Activated T-helper 2 cell treated with anti-CD3 and anti-CD28 coated beads, Interferon-gamma antibody, Interleukin-2, Interleukin-4, amounts not matched to agents 10 μg/mL and 5 μg/mL and 100 μg/mL, durations not matched to agents 14 hours and 24 hours and 36 hours (primary cell): ENCODE measurements around the gene SPATA6L. TPM values are rescaled to one million over a fixed set of nuclear protein-coding genes. Genes with fewer than 3 reads are reported as not detected.
"Not testable (repeated sequence)": the region's sequence is repeated elsewhere in the genome, so short reads cannot be mapped to it uniquely, and the experiment has no call there.

ENCODE experiments used
- DNase-seq: peaks from one replicate; pipeline ENCODE4 v3.0.0; 2021; ENCODE audit warnings: low spot score
- H3K27ac Mint-ChIP-seq: one replicate; pipeline ENCODE4 v1.8.0; 2021; ENCODE audit warnings: mixed read lengths
- H3K27me3 Mint-ChIP-seq: one replicate; pipeline ENCODE4 v1.8.0; 2021; ENCODE audit warnings: low read depth, mixed read lengths
- H3K36me3 Mint-ChIP-seq: one replicate; pipeline ENCODE4 v1.8.0; 2021; ENCODE audit warnings: low read depth, mixed read lengths
- H3K4me1 Mint-ChIP-seq: one replicate; pipeline ENCODE4 v1.8.0; 2021; ENCODE audit warnings: low read depth, mixed read lengths
- H3K4me3 Mint-ChIP-seq: one replicate; pipeline ENCODE4 v1.8.0; 2021; ENCODE audit warnings: low read depth, mild to moderate bottlenecking, moderate library complexity, mixed read lengths
- H3K9me3 Mint-ChIP-seq: one replicate; pipeline ENCODE4 v1.8.0; 2021; ENCODE audit warnings: mixed read lengths
- intact Hi-C: fragments of 100-400 bp; cut with micrococcal nuclease; formaldehyde crosslinking; loops from one replicate; pipeline ENCODE4 v1.15.1; 2023
- total RNA-seq: library from RNA; stranded (reverse); gene quantifications from 2 replicates; pipeline ENCODE4 v1.2.3, GENCODE V29; 2022

SPATA6L gene
- total RNA-seq, 1 donor from 2014 or later = 0.68 TPM

DNA sequence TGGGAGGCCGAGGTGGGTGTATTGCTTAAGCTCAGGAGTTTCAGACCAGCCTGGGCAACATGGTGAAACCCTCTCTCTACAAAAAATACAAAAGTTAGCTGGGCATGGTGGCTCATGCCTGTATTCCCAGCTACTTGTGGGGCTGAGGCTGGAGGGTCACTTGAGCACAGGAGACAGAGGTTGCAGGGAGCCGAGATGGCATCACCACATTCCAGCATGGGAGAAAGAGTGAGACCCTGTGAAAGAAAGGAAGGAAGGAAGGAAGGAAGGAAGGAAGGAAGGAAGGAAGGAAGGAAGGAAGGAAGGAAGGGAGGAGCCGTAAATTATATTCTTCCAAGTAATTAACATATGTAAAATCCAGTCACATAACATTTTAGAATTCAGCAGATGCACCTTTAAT, 10.1 kb downstream of the SPATA6L start:
- H3K36me3 Mint-ChIP-seq, H3K4me3 Mint-ChIP-seq, H3K9me3 Mint-ChIP-seq, DNase-seq, intact Hi-C loops, H3K27ac Mint-ChIP-seq: not testable (repeated sequence)
- Mint-ChIP-seq H3K4me1 (peaks cover 12% of the 10 kb centered on the region), H3K27me3 (peaks cover 22% of the 10 kb centered on the region)

DNA sequence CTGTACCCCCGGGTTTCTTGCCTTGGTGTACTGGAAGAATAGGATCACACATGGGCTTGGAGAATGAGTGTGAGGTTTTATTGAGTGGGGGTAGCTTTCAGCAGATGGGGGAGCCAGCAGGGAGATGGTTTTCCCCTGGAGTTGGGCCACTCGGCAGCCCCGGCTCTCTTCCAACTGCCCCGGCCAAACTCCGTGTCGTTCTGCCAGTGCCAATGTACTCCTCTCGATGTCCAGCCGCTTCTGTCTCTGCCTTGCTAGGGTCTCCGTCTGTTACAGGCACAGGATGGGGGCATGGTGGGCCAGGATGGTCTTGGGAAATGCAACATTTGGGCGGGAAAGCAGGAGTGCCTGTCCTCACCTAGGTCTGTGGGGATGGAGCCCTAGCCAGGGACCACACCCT, 11.7 kb downstream of the SPATA6L start:
- intact Hi-C loops = no loop called here
- no peak for DNase-seq
- Mint-ChIP-seq H3K27ac (no peak overlapping the region), H3K4me3 (no peak overlapping the region), H3K27me3 (peaks cover 25% of the 10 kb centered on the region), H3K36me3 (no peaks in the 10 kb centered on the region), H3K9me3 (no peaks in the 10 kb centered on the region), H3K4me1 (peaks cover 12% of the 10 kb centered on the region)

DNA sequence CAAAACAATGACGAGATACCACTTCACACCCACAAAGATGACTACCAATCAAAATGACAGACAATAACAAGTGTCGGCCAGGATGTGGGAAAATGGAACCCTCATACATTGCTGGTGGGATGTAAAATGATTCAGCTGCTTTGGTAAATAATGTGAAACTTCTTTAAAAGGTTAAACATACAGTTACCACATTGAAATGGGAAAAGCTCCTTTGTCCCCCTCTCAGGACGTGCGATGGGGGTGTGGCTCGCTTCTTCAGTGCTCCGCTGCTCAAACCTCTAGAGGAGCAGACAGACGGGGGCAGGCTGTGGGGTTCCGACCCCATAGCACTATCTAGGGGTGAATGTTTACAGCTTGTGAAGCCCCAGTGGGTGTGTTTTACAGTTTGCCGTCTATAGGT, 12.2 kb downstream of the SPATA6L start:
- no peak overlapping the region for H3K4me3 Mint-ChIP-seq
- no peaks in the 10 kb centered on the region for H3K36me3 Mint-ChIP-seq
- H3K9me3 Mint-ChIP-seq = no peaks in the 10 kb centered on the region
- H3K4me1 Mint-ChIP-seq = peaks cover 12% of the 10 kb centered on the region
- no peak overlapping the region for H3K27ac Mint-ChIP-seq
- no peak for DNase-seq
- intact Hi-C loops = no loop called here
- H3K27me3 Mint-ChIP-seq = peaks cover 20% of the 10 kb centered on the region

DNA sequence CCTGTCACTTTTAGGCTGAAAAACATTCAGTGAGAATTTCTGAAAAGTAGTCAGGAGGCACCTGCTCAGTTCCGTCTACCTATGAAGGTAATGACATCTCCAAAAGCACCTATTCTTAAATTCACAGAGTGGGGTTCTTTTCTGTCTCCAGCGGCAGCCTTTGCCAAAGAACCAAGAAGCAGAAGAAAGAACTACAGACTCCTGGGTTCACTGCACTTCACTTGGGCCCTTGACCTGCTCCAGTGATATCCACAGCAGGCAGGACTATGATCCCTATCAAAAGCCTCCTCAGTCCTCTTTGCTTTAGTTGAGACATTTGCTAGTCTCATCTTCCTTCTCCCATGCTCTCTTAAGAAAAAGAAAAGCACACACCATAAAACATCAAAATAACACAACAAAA, 23.9 kb downstream of the SPATA6L start:
- Mint-ChIP-seq H3K27me3 (peaks cover 2% of the 10 kb centered on the region), H3K4me1 (no peaks in the 10 kb centered on the region), H3K27ac (no peak overlapping the region), H3K4me3 (no peak overlapping the region), H3K36me3 (no peaks in the 10 kb centered on the region), H3K9me3 (no peaks in the 10 kb centered on the region)
- no peak for DNase-seq
- intact Hi-C loops = no loop called here

DNA sequence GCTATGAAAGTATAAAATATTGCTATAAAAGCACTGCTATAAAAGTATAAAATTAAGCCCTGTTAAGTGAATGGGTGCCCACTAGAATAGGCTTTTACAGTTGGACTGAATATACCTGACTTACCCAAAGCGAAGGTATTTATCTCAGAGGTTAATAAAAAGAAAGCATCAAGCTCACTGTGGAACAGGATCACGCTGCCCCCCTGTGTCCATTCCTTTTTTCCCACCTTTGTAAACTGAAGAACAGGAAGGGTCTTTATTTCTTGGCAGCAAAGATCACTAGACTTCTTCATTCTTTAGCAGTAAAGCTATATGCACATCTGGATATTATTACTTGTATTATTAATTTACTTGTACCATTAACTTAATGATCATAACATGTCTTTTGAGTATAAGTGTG, 26.3 kb downstream of the SPATA6L start:
- DNase-seq = no peak
- no peak overlapping the region for H3K27ac Mint-ChIP-seq
- intact Hi-C loops = loop anchor here (2.0 kb wide), 1 partner anchor 257 kb away; no protein-coding TSS in a partner anchor
- no peaks in the 10 kb centered on the region for H3K4me1 Mint-ChIP-seq
- no peaks in the 10 kb centered on the region for H3K9me3 Mint-ChIP-seq
- no peaks in the 10 kb centered on the region for H3K36me3 Mint-ChIP-seq
- no peak overlapping the region for H3K4me3 Mint-ChIP-seq
- H3K27me3 Mint-ChIP-seq = peaks cover 9% of the 10 kb centered on the region

DNA sequence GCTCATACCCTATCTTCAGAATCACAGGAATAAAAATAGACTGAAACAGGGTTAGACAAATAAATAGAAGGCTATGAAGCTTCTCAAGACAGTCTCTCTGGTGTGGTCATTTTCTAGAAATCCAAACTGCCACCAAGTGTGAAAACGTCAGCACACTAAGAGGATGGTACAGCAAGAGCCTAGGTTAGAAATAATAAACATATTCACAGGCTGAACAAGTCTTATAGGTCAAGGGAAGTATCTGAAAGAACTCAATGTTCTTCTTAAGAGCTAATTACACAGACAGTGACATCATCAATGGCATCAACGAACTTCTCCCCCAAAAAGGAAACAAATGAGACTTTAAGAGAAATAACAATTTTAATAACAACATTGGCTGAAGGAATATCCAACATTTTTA, 26.9 kb downstream of the SPATA6L start:
- no peaks in the 10 kb centered on the region for H3K36me3 Mint-ChIP-seq
- no peak for DNase-seq
- no peaks in the 10 kb centered on the region for H3K4me1 Mint-ChIP-seq
- H3K27ac Mint-ChIP-seq = no peak overlapping the region
- no peak overlapping the region for H3K4me3 Mint-ChIP-seq
- intact Hi-C loops = no loop called here
- no peaks in the 10 kb centered on the region for H3K9me3 Mint-ChIP-seq
- peaks cover 13% of the 10 kb centered on the region for H3K27me3 Mint-ChIP-seq

DNA sequence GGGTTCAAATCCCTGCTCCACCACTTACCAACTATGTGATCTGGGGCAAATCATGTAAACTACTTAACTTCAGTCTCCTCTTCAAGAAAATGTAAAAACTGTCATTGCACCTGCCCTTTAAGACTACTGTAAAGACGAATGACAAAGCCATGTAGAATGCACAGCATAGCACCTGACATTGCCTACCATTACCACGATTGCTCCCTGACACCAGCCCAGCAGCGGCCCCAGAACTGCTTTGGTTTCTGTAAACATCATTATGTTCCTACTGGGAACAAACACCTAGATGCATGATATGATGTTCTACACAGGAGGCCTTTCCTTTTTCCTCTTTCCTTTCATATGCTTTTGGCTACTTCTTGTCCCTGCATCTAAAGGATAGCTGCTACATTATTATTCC, 27.3 kb downstream of the SPATA6L start:
- Mint-ChIP-seq H3K4me1 (no peaks in the 10 kb centered on the region), H3K27ac (no peak overlapping the region), H3K9me3 (no peaks in the 10 kb centered on the region), H3K4me3 (no peak overlapping the region), H3K27me3 (peaks cover 13% of the 10 kb centered on the region), H3K36me3 (no peaks in the 10 kb centered on the region)
- no peak for DNase-seq
- intact Hi-C loops = no loop called here

DNA sequence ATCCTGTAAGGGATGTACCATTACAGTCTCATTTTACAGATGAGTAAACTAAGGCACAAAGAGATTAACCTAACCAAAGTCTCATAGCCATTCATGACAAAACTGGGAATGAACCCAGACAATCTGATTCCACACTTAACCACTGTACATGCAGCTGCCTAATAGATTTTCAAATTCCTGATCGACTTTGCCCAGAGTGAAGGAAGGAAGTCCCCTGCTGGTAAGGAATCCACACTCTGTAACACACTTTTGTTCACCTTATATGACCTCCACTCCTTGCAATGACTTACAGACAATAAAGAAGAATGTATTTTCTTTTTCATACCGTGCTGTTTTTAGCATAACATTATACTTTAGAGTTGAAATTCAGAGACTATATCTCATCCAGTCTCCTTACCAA, 35.4 kb downstream of the SPATA6L start:
- no peaks in the 10 kb centered on the region for H3K36me3 Mint-ChIP-seq
- H3K9me3 Mint-ChIP-seq = no peaks in the 10 kb centered on the region
- no peak for DNase-seq
- no peak overlapping the region for H3K27ac Mint-ChIP-seq
- intact Hi-C loops = no loop called here
- H3K27me3 Mint-ChIP-seq = peaks cover 24% of the 10 kb centered on the region
- H3K4me1 Mint-ChIP-seq = no peaks in the 10 kb centered on the region
- H3K4me3 Mint-ChIP-seq = no peak overlapping the region

DNA sequence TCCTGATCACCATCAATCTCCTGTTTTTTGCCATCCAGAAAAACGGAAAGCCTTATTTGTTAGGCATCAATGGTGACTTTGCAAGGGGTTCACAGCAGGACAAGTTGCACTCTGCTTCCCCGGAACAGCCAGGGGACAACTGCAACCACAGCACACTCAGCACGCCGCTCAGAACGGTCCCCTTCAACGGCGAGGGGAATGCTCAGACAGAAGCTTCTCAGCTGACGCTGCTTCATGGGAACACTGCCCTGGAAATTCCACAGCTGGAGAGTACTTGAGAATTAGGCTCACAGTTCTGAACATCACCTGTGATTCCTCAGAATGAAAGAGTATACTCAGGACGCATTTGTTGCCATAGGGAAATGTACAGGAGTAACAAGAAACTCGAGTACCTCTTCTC, 44.3 kb downstream of the SPATA6L start:
- DNase-seq = no peak
- Mint-ChIP-seq H3K4me3 (no peak overlapping the region), H3K27me3 (peaks cover 10% of the 10 kb centered on the region), H3K9me3 (no peaks in the 10 kb centered on the region), H3K36me3 (no peaks in the 10 kb centered on the region), H3K4me1 (peaks cover 15% of the 10 kb centered on the region), H3K27ac (no peak overlapping the region)
- intact Hi-C loops = no loop called here

DNA sequence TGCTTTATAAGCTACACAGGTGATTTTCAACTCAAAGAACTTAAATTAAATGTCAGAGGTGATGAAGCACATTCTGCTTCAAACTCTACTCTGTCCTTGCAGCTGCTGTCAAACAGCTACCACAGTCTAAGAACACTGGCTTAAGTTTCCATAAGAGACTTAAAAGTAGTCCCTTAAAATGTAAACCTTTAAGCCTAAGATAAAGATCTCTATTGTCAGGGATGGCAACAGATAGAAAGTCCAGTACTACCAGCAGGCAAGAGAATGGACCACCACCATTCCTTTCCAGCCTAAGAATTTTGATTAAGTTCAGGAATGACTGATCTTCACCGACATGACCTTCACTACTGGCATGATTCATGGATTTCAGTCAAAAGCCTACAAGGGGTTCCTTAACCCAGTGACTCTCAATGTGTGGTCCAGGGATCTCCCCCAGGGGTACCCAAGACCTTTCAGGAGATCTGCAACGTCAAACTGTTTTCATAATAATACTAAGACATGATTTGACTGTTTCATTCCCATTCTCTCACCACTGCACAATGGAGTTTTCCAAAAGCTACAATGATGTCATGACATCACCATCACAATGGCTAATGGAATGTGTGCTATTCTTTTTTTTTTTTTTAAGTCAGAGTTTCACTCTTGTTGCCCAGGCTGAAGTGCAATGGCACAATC, 45.3 kb downstream of the SPATA6L start:
- DNase-seq = no peak
- H3K27me3 Mint-ChIP-seq = peaks cover 4% of the 10 kb centered on the region
- no peaks in the 10 kb centered on the region for H3K9me3 Mint-ChIP-seq
- H3K4me1 Mint-ChIP-seq = peaks cover 15% of the 10 kb centered on the region
- no peaks in the 10 kb centered on the region for H3K36me3 Mint-ChIP-seq
- intact Hi-C loops = no loop called here
- H3K27ac Mint-ChIP-seq = no peak overlapping the region
- H3K4me3 Mint-ChIP-seq = no peak overlapping the region

DNA sequence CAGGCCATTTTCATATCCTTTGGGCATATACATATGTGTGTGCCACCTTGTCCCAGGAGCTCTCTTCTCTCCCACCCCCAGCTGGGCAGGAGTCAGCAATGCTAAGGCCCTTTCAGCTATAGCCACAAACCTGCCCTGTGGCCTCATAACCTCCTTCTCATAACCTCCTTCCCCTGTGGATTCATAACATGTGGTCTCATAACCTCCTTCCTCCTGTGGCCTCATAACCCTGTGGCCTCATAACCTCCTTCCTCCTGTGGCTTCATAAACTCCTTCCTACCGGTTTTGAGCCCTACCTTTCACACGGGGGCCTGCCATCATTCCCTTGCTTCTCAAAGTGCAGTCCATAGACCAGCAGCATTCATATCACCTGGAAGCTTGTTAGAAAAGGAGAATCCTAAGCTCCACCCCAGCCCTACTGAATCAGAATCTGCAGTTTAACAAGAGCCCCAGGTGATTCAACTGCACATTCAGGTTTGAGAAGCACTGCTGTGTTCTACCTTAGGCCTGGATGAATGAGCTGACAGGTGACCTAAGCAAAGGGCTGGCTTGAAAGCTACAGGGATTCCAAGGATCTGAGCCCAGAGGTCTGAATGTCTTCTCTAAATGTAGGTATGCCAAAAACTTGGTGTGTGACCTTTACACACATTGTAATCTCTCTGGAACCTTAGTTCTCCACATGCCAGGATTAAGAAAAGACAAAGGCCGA, 46.1 kb downstream of the SPATA6L start:
- H3K27ac Mint-ChIP-seq = no peak overlapping the region
- H3K36me3 Mint-ChIP-seq = no peaks in the 10 kb centered on the region
- intact Hi-C loops = no loop called here
- H3K4me1 Mint-ChIP-seq = peaks cover 21% of the 10 kb centered on the region
- no peak for DNase-seq
- H3K9me3 Mint-ChIP-seq = no peaks in the 10 kb centered on the region
- no peak overlapping the region for H3K4me3 Mint-ChIP-seq
- peaks cover 4% of the 10 kb centered on the region for H3K27me3 Mint-ChIP-seq

DNA sequence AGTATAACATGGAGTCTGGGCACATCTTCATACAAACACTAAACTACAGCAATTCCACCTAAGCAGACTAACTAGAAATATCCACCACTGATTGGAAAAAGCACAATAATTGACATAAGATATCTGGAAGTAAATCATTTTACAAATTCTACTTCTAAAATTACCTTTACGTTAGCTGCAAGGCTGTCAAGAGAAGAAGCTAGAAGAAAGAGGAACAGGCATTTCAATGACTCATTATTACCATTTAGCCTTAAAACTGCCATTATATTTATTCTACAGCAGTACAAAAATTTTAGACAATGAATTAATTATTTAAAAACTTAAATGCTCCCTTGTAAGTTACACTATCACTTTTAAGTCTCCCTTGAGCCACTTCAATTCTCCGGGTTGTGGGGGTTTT, 47.6 kb downstream of the SPATA6L start:
- H3K27ac Mint-ChIP-seq = no peak overlapping the region
- H3K4me1 Mint-ChIP-seq = peaks cover 21% of the 10 kb centered on the region
- H3K36me3 Mint-ChIP-seq = no peaks in the 10 kb centered on the region
- no peak overlapping the region for H3K4me3 Mint-ChIP-seq
- intact Hi-C loops = no loop called here
- H3K27me3 Mint-ChIP-seq = peaks cover 3% of the 10 kb centered on the region
- no peak for DNase-seq
- no peaks in the 10 kb centered on the region for H3K9me3 Mint-ChIP-seq

DNA sequence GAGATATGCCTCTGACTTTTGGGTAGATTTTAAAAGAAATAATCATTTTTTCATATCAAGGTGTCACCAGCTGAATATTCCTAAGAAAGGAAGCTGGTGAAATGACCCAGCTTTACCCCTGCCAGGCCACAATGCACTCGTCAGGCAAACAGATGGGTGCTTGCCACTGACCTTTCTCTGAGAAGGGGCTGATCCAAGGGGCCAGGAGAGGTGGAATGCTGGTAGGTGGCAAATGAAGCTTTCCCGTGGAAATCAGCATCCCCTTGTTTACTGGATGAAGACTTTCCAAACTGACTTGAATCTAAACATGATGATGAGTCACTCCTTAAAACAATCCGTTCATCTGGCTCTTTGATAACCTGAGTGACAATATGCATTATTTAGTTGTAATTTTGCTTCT, 48.5 kb downstream of the SPATA6L start:
- Mint-ChIP-seq H3K27ac (no peak overlapping the region), H3K4me1 (peaks cover 21% of the 10 kb centered on the region), H3K27me3 (peaks cover 3% of the 10 kb centered on the region), H3K36me3 (no peaks in the 10 kb centered on the region), H3K4me3 (no peak overlapping the region), H3K9me3 (no peaks in the 10 kb centered on the region)
- DNase-seq = no peak
- intact Hi-C loops = no loop called here
